Common myeloid progenitor, CD34-positive (primary cell): ENCODE measurements around the gene LGI4.

ENCODE experiments used
- CTCF ChIA-PET: fragments of 350-600 bp; sonication (Branson Sonifier 250); formaldehyde crosslinking; loops from one replicate; lab custom pipeline; 2021; ENCODE audit warnings: antibody characterized with exemption; lab: Charles Lee
- POLR2A ChIA-PET: fragments of 350-600 bp; sonication (Branson Sonifier 250); formaldehyde crosslinking; loops from one replicate; lab custom pipeline; 2021; ENCODE audit warnings: antibody characterized with exemption; lab: Charles Lee
- DNase-seq, 3 donors: peaks; one replicate each; pipeline versions ENCODE4 v3.0.0 to v3.0.0-alpha.2; 2013
- H3K27ac ChIP-seq, 2 experiments: 1 replicate in 1 of 2; 2 replicates in 1 of 2; pipeline ENCODE4 v1.7.0; 2013; ENCODE audit warnings: inconsistent platforms in 2 of 2, low read length in 2 of 2, mild to moderate bottlenecking in 2 of 2, low read depth in 1 of 2, moderate library complexity in 1 of 2; ENCODE audit not compliant: severe bottlenecking in 2 of 2, insufficient read depth in 1 of 2, poor library complexity in 1 of 2
- H3K27me3 ChIP-seq, 5 experiments: replicated peaks in 2 of 5; 1 replicate in 3 of 5; 2 replicates in 2 of 5; pipeline versions ENCODE4 v1.6.1 to v1.7.0; 2013; ENCODE audit warnings: low read length in 4 of 5, mild to moderate bottlenecking in 2 of 5, moderate library complexity in 2 of 5, inconsistent platforms in 1 of 5; ENCODE audit not compliant: insufficient read depth in 5 of 5, control insufficient read depth in 4 of 5
- H3K36me3 ChIP-seq, 4 experiments: 1 replicate in 2 of 4; 2 replicates in 2 of 4; pipeline versions ENCODE4 v1.6.1 to v1.7.0; 2013; ENCODE audit warnings: low read length in 3 of 4, control low read depth in 1 of 4, mild to moderate bottlenecking in 1 of 4; ENCODE audit not compliant: control insufficient read depth in 4 of 4, insufficient read depth in 4 of 4
- H3K4me1 ChIP-seq, 4 experiments: 1 replicate in 3 of 4; 2 replicates in 1 of 4; pipeline versions ENCODE4 v1.6.1 to v1.7.1; 2013; ENCODE audit warnings: low read length in 3 of 4, mild to moderate bottlenecking in 3 of 4, control low read depth in 1 of 4, inconsistent platforms in 1 of 4, moderate library complexity in 1 of 4; ENCODE audit not compliant: control insufficient read depth in 4 of 4, insufficient read depth in 4 of 4; ENCODE audit errors: control extremely low read depth in 1 of 4
- H3K4me3 ChIP-seq, 7 experiments: 1 replicate in 4 of 7; 2 replicates in 3 of 7; pipeline versions ENCODE4 v1.5.1 to v1.7.0; 2013; ENCODE audit warnings: mild to moderate bottlenecking in 7 of 7, low read length in 6 of 7, moderate library complexity in 6 of 7, inconsistent platforms in 2 of 7, low read depth in 2 of 7, control low read depth in 1 of 7; ENCODE audit not compliant: insufficient read depth in 4 of 7, control insufficient read depth in 1 of 7; ENCODE audit errors: extremely low read depth in 1 of 7
- H3K9me3 ChIP-seq, 5 experiments: 1 replicate in 4 of 5; 2 replicates in 1 of 5; pipeline versions ENCODE4 v1.6.1 to v1.7.1; 2013; ENCODE audit warnings: low read length in 4 of 5, mild to moderate bottlenecking in 2 of 5, inconsistent platforms in 1 of 5, low read depth in 1 of 5, moderate library complexity in 1 of 5; ENCODE audit not compliant: control insufficient read depth in 4 of 5, insufficient read depth in 2 of 5; ENCODE audit errors: control extremely low read depth in 1 of 5
- WGBS: methylation state at CpG from one replicate; pipeline ENCODE4 v1.1.5; 2013; ENCODE audit not compliant: insufficient coverage; 5-methylcytosine and 5-hydroxymethylcytosine counted together

LGI4 gene

DNA sequence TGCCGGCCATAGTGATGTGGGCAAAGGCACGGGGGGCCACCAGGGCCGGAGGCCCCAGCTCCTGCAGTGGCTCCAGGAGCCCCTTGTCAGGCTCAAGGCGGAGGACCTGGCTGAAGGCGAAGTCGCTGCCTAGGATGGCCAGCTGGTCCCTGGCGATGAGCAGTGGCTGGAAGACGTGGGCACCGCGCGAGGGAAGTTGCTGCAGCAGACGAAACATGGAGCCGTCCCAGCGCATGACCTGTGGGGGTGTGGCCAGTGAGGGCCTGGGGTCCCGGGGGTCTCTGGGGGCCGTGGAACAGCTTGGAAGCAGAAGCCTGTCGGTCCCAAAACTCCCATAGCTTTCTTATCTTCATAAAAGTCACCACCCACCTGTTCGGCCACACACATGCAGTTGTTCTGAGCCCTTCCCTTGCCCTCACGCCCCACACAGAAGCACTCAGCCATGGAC is 9.6 kb downstream of the LGI4 start:
- CTCF ChIA-PET: interaction anchor here (0.9 to 4.8 kb wide), 4 partner anchors 10 to 59 kb away, joined by 3 to 39 read pairs (median 8); partner anchors contain the start of gene LGI4
- WGBS: 90% methylated on average over 18 of the region's 19 CpGs
- peaks cover 0 to 31% (median 16%) of the 10 kb centered on the region in 4 experiments for H3K4me1 ChIP-seq
- POLR2A ChIA-PET: no interaction called here
- no peak for DNase-seq
- no peaks in the 10 kb centered on the region for H3K36me3 ChIP-seq
- no peak overlapping the region for H3K27ac ChIP-seq
- H3K27me3 ChIP-seq: no peaks in the 10 kb centered on the region
- no peaks in the 10 kb centered on the region for H3K9me3 ChIP-seq
- H3K4me3 ChIP-seq: no peak overlapping the region

DNA sequence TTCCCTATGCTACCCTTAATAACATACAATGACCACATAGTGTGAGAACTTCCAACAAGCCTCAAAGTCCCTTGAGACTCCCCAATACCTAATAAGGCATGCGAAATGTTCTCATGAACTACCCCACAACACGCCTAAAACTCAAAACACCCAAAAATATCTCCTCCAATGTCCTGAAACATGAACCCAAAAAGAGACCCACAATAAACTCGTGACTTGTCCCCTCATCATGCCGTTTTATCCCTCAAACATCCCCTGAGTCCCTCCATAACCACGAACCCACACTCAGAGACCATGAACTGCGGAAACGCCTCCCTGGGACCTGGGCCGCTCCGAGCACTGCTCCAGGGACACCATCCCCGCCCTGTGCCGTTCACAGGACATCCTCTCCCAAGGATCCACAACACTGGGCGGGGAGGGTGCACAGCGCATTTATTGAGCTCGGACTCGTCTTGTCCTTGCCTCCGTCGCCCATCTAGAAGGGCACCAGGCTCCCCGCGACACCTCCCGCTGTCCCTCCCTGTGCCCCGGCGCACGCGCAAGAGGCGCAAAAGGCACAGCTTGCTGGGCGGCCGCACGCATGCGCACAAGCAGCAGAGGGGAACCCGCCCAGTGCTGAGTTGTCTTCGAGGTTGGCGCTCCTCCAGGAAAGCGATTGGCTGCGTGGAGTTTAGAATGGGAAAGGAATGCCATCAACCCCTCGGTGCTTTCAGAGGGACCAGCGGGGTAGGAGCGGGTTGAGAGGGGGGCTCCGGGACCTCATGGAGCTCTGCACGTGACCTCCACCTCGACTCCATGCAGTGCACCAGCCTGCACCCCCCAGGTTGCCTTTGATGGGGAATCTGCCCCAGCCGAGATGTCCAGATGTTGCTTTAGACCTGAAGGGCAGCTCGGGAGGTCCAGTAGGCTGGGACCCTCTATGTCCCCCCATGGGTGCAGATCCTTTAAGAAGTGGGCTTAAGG is 10.5 kb downstream of the LGI4 start:
- Histone ChIP-seq H3K9me3 (no peaks in the 10 kb centered on the region), H3K27ac (peak overlapping the region in 1 of 2 experiments; percentile 44), H3K4me3 (peak overlapping the region in 6 of 7 experiments; percentile 19 to 82 (median 58)), H3K4me1 (peaks cover under 1 to 37% (median 17%) of the 10 kb centered on the region in 4 experiments), H3K36me3 (no peaks in the 10 kb centered on the region), H3K27me3 (no peaks in the 10 kb centered on the region)
- whole genome bisulfite sequencing: 18% methylated on average over 42 of the region's 42 CpGs
- POLR2A ChIA-PET: interaction anchor here (1.0 kb wide), 1 partner anchor 11 kb away, joined by 6 read pairs; no protein-coding TSS in a partner anchor
- CTCF ChIA-PET: interaction anchor here (0.9 to 4.8 kb wide), 4 partner anchors 11 to 58 kb away, joined by 3 to 39 read pairs (median 8); partner anchors contain the start of gene LGI4
- DNase-seq: peak; percentile 78 to 84 (median 82)

DNA sequence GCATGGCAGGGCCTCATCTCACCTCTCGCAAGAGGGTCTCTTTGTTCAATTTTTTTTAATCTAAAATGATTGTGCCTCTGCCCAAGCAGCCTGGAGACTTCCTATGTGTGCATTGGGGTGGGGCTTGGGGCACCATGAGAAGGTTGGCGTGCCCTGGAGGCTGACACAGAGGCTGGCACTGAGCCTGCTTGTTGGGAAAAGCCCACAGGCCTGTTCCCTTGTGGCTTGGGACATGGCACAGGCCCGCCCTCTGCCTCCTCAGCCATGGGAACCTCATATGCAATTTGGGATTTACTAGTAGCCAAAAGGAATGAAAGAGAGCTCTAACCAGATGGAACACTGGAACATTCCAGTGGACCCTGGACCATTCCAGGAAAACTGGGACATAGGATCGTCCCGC is 11.3 kb downstream of the LGI4 start:
- WGBS: 93% methylated on average over 3 of the region's 5 CpGs
- H3K4me3 ChIP-seq: peak overlapping the region in 2 of 7 experiments; percentile 74 to 82
- no peaks in the 10 kb centered on the region for H3K36me3 ChIP-seq
- H3K27me3 ChIP-seq: no peaks in the 10 kb centered on the region
- DNase-seq: no peak
- no peak overlapping the region for H3K27ac ChIP-seq
- ChIA-PET POLR2A (no interaction called here), CTCF (interaction anchor here (0.6 to 4.8 kb wide), 4 partner anchors 9 to 57 kb away, joined by 3 to 39 read pairs (median 7); partner anchors contain the start of gene LGI4)
- no peaks in the 10 kb centered on the region for H3K9me3 ChIP-seq
- H3K4me1 ChIP-seq: peaks cover 1 to 45% (median 25%) of the 10 kb centered on the region in 4 experiments

DNA sequence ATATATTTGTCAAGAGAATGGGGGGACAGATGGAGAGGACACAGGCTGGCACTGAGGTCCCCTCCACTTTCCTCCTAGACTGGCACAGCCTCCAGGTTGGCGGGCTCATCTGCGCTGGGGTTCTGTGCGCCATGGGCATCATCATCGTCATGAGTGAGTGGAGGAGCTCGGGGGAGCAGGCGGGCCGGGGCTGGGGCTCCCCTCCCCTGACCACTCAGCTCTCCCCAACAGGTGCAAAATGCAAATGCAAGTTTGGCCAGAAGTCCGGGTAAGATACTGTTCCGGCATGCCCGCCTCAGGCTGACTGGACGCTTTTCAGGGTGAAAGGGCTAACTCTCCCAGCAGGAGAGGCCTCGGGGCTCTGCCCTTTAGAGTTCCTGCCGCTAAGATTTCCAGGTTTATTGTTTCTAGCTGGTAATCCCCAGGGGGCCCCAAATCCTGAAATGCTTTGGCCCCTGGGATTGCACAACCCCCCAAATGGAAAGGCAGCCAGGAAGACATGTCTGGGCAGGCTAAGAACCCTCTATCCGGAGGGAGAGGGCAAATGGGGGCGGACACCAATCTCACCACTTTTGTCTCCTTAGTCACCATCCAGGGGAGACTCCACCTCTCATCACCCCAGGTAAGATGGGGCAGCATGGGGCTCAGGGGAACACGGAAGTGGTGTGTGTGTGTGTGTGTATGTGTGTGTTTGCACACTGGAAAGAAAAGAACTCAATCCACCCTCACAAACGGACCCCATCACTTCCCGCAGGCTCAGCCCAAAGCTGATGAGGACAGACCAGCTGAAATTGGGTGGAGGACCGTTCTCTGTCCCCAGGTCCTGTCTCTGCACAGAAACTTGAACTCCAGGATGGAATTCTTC is 11.9 kb downstream of the LGI4 start:
- over 99% methylated on average over 17 of the region's 19 CpGs for WGBS
- no peak overlapping the region for H3K27ac ChIP-seq
- ChIA-PET POLR2A (no interaction called here), CTCF (interaction anchor here (0.6 to 4.8 kb wide), 5 partner anchors 8 to 56 kb away, joined by 3 to 39 read pairs (median 3); partner anchors contain the start of gene LGI4)
- no peaks in the 10 kb centered on the region for H3K27me3 ChIP-seq
- no peak overlapping the region for H3K4me3 ChIP-seq
- H3K9me3 ChIP-seq: no peaks in the 10 kb centered on the region
- H3K4me1 ChIP-seq: peaks cover 1 to 52% (median 30%) of the 10 kb centered on the region in 4 experiments
- DNase-seq: no peak
- H3K36me3 ChIP-seq: no peaks in the 10 kb centered on the region

DNA sequence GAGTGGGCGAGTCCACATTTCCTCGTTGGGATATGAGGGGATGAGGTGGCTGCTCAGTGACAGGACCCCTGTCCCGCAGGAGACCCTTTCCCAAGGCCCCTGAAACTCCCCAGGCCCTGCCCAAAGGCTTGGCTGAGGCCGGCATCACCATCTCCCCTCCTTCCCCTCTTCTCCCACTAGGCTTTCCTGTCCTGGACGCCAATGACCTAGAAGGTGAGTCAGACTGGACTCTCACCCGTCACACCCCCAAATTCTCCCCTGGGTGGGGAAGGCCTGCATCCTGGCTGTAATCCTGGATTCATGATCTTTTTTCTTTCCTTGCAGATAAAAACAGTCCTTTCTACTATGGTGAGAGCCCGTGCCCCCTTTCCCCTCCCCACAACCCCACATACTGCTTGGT is 14.0 kb downstream of the LGI4 start:
- H3K27me3 ChIP-seq: no peaks in the 10 kb centered on the region
- H3K4me1 ChIP-seq: peaks cover 1 to 69% (median 34%) of the 10 kb centered on the region in 4 experiments
- 95% methylated on average over 4 of the region's 7 CpGs for WGBS
- no peak overlapping the region for H3K27ac ChIP-seq
- no peak for DNase-seq
- CTCF ChIA-PET: interaction anchor here (4.8 kb wide), 1 partner anchor 15 kb away, joined by 39 read pairs; the partner anchor contains the start of gene LGI4
- POLR2A ChIA-PET: no interaction called here
- H3K4me3 ChIP-seq: no peak overlapping the region
- H3K9me3 ChIP-seq: no peaks in the 10 kb centered on the region
- H3K36me3 ChIP-seq: no peaks in the 10 kb centered on the region

DNA sequence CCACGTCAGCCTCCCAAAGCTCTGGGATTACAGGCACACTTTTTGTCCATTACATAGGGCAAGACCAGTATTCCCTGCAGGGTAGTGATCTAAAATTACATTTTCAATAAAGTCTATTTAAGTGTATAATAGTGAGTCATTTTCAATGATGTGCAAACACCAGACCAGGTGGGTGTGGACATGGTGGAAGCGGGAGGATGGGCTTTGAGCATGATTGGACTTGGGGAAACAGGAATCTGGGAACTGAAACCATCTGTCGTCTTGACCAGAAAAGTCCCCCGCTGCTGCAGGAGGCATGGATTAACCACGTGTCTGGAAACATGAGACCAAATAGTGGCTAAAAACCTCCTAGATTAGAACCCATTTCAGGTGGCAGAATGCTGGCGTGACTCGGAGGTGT is 14.4 kb downstream of the LGI4 start:
- WGBS: 85% methylated on average over 4 of the region's 7 CpGs
- Histone ChIP-seq H3K4me3 (no peak overlapping the region), H3K27me3 (no peaks in the 10 kb centered on the region), H3K27ac (no peak overlapping the region), H3K9me3 (no peaks in the 10 kb centered on the region), H3K4me1 (peaks cover 1 to 72% (median 34%) of the 10 kb centered on the region in 4 experiments), H3K36me3 (no peaks in the 10 kb centered on the region)
- no peak for DNase-seq
- CTCF ChIA-PET: interaction anchor here (1.4 to 3.2 kb wide), 4 partner anchors 9 to 16 kb away, joined by 3 to 19 read pairs (median 6); partner anchors contain the start of gene LGI4
- POLR2A ChIA-PET: no interaction called here
